Smooth muscle cell of the brain vasculature (primary cell): ENCODE measurements around the gene CPLANE2.

ENCODE experiments used
- DNase-seq: peaks from one replicate; pipeline ENCODE4 v3.0.0-alpha.2; 2012; ENCODE audit warnings: low read depth, low spot score

CPLANE2 gene

DNA sequence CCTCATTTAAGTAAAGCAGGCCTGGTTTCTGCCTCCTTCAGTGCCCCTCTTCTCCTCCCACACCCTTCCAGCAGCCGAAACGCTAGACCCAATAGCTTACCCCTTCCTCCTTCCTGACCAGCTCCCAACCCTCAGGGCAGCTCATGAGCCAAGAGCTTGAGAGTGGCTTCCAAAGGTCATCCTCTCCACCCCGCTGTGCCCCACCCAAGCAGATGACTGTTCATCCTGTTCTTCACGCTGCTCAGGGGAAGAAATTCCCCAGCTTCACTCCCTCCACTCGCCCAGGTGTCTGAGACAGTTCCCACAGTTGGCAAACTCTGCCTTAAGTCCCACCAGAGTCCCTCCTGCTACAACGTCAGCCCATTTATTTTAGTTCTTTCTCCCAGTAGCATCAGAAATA, 48.0 kb downstream of the CPLANE2 start:
- no peak for DNase-seq

GRCh38 chr1:16187748-16188401, 49.1 kb downstream of the CPLANE2 start:
- DNase-seq = no peak

DNA sequence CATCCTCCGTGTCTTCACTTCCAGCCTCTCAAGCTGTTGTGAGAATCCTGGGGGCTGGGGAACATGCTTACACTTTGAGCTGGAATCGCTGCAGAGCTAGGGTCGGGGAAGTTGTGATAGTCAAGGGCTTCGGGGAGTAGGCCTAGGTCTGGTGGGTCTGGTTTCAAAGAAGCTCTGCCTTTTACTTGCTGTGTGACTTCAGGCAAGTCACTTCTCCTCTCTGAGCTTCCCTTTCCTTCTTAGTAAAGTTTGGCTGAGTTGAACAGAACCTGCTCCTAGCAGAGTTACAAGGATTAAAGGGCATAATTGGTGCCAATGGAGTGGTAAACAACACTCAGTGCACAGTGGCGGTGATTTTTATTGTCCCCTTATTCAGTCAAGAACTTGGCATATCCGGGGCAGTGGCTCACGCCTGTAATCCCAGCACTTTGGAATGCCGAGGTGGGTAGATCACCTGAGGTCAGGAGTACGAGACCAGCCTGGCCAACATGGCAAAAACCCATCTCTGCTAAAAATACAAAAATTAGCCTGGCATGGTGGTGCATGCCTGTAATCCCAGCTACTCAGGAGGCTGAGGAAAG, 50.2 kb downstream of the CPLANE2 start:
- no peak for DNase-seq

GRCh38 chr1:16184557-16185303, 52.3 kb downstream of the CPLANE2 start:
- no peak for DNase-seq

DNA sequence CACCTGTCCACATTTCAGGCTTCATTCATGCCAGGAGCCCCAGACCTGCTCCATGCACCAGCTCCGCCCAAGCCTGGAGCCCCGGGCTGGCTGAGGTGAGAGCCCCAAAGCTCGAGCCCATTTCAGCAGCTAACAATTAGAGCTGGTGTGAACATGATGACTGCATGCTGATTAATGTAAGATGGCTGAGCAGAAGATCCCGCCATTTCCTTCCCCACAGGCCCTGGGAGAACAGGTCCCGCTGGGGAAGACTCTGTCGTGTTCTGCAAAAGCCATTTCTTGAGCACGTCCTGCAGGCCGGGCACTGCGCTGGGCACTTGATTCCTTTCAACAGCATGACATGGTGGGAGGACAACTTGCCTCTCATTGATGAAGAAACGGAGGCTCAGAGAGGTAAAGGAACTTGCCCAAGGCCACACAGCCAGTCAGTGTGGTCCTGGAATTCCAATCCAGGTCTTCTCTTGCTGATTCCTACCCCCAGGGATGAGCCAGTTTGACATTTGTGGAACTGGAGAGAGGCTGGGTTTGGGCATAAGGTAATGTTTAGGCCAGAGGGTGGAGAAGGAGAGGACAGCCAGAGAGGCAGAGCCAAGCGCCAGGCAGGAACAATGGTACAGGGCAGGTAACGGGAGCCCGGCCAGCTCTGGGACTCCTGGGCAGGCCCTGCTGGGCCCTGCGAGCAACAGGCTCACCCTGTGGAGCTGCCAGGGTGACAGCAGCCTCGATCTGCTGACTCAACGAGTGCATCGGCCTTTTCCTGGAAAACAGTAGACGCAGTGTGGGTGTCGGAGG, 53.0 kb downstream of the CPLANE2 start:
- DNase-seq = no peak

- DNase-seq = no peak
Observed at GRCh38 chr1:16183179-16183578, 53.8 kb downstream of the CPLANE2 start.

- peak; percentile 70 for DNase-seq
Observed at GRCh38 chr1:16181887-16182719, 54.9 kb downstream of the CPLANE2 start.
